G401.6 (cell line): ENCODE results near the gene ANKRD36B.
"Not testable (repeated sequence)": the region's sequence is repeated elsewhere in the genome, so short reads cannot be mapped to it uniquely, and the experiment has no call there.

Experiments
- FAIRE-seq: peaks from 2 replicates; lab custom pipeline; 2012; peaks lifted over from hg19 to GRCh38; lab: Jason Lieb, UNC

Gene ANKRD36B

GRCh38 chr2:97589598-97590510 lies at the start of gene ANKRD36B:
TSS of gene ANKRD36B (minus strand) at chr2:97589877. CDS start at chr2:97589685, 192 bp downstream.
- FAIRE-seq = not testable (repeated sequence)

GRCh38 chr2:97626049-97626430 lies 36.4 kb upstream of the ANKRD36B start:
- FAIRE-seq = not testable (repeated sequence)

- not testable (repeated sequence) for FAIRE-seq
Measured at GRCh38 chr2:97625354-97626048, 35.8 kb upstream of the ANKRD36B start.

- not testable (repeated sequence) for FAIRE-seq
Measured at GRCh38 chr2:97622976-97623375, 33.3 kb upstream of the ANKRD36B start.

- FAIRE-seq = not testable (repeated sequence)
Measured at GRCh38 chr2:97620492-97620891, 30.8 kb upstream of the ANKRD36B start.

GRCh38 chr2:97618939-97619827 lies 29.5 kb upstream of the ANKRD36B start:
- not testable (repeated sequence) for FAIRE-seq

- no peak for FAIRE-seq
Measured at GRCh38 chr2:97617911-97618310, 28.2 kb upstream of the ANKRD36B start.

- FAIRE-seq = not testable (repeated sequence)
Measured at GRCh38 chr2:97615746-97616145, 26.1 kb upstream of the ANKRD36B start.

GRCh38 chr2:97611895-97612294 lies 22.2 kb upstream of the ANKRD36B start:
- FAIRE-seq = not testable (repeated sequence)

- FAIRE-seq = not testable (repeated sequence)
Measured at GRCh38 chr2:97608745-97609144, 19.1 kb upstream of the ANKRD36B start.

- FAIRE-seq = not testable (repeated sequence)
Measured at GRCh38 chr2:97605524-97606339, 16.1 kb upstream of the ANKRD36B start.

- not testable (repeated sequence) for FAIRE-seq
Measured at GRCh38 chr2:97605109-97605508, 15.4 kb upstream of the ANKRD36B start.

- not testable (repeated sequence) for FAIRE-seq
Measured at GRCh38 chr2:97601537-97601936, 11.9 kb upstream of the ANKRD36B start.

GRCh38 chr2:97596180-97596579 lies 6.5 kb upstream of the ANKRD36B start:
- not testable (repeated sequence) for FAIRE-seq

- not testable (repeated sequence) for FAIRE-seq
Measured at GRCh38 chr2:97593520-97593919, 3.8 kb upstream of the ANKRD36B start.

GRCh38 chr2:97590515-97591394 lies 1.1 kb upstream of the ANKRD36B start:
- FAIRE-seq = peak; percentile 86

GRCh38 chr2:97589257-97589597 lies 450 bp downstream of the ANKRD36B start:
- not testable (repeated sequence) for FAIRE-seq

- not testable (repeated sequence) for FAIRE-seq
Measured at GRCh38 chr2:97565674-97566073, 24.0 kb downstream of the ANKRD36B start.

- FAIRE-seq = not testable (repeated sequence)
Measured at GRCh38 chr2:97552406-97552805, 37.3 kb downstream of the ANKRD36B start.

- not testable (repeated sequence) for FAIRE-seq
Measured at GRCh38 chr2:97550498-97550897, 39.2 kb downstream of the ANKRD36B start.
